Glomerular endothelial cell (primary cell): ENCODE data around the gene FANCB. TPM values are rescaled to one million over a fixed set of nuclear protein-coding genes. Genes with fewer than 3 reads are reported as not detected.

Experiments used
- DNase-seq: peaks from one replicate; pipeline ENCODE4 v3.0.0-alpha.2; 2011; ENCODE audit warnings: low read depth, low spot score; ENCODE audit errors: extremely low read depth
- total RNA-seq: library from RNA; depleted of rRNA; stranded (reverse); fragments of >200 nt; gene quantifications from 2 replicates; pipeline ENCODE4 v1.2.3, GENCODE V29; 2015

The FANCB gene
- total RNA-seq, 1 donor from 2014 or later, result 1.5 TPM

DNA sequence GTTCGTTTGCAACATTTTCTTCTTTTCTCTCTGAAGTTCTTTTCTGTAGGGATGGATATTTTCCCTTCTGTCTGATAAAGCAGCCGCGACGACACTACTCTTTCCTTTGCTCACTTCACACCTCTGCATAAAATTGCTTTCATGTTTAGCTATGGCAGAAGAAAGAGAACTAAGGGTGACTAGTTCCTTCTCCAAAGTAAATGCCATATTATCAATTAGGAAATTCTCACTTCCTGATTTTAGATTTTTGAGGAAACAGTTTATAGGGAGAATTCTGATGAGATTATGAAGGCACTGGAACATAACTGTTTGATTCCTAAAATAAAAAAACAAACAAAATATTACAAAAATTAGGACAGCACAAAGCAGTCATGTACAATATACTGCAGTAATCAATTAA is 29.2 kb downstream of the FANCB start:
- no peak for DNase-seq

DNA sequence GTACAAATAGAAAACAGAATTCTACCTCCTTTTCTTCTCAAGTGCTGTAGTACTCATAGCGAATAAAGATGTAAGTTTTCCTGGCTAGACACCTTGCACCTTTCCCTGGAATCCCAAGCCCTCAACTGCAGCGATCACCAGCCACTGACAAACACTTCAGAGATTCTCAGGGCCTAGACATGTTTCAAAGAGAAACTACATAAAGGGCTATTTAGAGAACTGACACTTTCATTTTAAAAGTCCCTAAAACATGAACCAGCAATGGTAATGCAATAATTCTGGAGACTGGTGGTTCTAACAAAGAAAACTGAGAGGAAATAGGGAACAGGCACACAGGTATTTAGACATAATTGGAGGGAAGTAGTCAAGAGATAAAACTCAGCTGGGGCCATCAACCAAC is 35.7 kb downstream of the FANCB start:
- DNase-seq, result no peak

DNA sequence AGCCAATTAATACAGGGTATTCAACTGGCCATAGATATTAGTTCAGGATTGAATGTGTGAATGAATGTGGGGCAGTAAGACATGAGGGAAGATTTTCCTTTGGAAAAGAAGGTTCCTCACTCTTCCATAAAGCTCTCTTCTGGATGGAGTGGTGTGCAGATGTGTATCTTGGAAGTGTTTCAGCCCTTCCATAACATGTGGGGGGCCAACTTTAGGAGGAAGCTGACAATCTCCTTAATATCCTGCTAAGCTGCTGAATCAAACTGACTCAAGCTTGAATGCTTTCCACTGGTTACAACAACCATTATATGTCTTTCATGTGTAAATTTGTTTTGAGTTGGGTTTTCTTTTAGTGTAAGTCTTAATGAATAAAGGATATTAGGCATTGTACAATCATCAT is 40.3 kb downstream of the FANCB start:
- DNase-seq, result no peak

DNA sequence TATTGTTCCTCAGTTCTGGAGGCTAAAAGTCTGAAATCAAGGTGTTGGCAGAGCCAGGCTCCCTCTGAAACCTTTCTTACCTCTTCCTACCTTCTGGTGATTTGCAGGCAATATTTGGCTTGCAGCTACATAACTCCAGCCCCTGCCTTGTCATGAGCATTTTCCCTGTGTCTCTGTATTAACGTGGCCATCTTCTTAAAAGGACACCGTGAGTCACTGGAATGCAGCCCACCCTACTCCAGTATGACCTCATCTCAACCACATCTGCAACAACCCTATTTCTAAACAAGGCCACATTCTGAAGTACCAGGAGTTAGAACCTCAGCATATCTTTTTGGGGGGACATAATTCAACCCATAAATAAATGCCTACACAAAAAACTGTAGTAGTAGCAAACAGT is 40.7 kb downstream of the FANCB start:
- DNase-seq, result no peak

DNA sequence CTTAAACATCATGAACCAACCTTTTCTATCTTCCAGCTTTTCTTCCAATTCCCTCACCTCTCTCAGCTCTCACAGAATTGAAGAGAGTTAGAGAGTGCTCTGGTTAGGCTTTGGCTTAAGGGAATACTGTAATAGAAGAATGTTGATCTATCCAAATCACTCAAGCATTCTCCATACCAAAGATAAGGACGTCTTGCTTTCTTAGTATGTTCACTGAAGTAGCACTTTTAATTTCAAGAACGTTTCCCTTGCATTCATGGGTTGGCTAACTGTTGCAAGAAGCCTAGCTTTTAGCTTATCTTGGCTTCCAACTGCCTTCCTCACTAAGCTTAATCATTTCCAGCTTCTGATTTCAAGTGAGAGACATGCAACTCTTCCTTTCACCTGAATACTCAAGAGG is 43.2 kb downstream of the FANCB start:
- no peak for DNase-seq

DNA sequence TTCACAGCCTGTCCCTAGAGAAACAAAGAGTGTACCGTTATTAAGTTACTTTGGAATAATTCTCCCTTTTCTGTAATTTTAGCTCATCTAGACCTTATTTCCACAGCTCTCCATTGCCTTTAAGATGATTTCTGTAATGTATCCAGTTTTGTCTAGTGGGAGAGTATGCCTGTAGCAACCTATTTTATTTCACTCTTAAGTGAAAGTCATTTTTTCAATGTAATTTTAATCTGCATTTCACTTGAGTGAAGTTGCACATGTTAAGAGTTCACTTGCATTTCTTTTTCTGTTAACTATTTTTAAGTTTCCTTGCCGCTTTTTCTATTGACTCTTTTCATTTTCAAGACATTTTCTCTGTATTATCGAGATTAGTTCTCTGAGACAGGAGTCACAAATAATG is 46.5 kb downstream of the FANCB start:
- no peak for DNase-seq

DNA sequence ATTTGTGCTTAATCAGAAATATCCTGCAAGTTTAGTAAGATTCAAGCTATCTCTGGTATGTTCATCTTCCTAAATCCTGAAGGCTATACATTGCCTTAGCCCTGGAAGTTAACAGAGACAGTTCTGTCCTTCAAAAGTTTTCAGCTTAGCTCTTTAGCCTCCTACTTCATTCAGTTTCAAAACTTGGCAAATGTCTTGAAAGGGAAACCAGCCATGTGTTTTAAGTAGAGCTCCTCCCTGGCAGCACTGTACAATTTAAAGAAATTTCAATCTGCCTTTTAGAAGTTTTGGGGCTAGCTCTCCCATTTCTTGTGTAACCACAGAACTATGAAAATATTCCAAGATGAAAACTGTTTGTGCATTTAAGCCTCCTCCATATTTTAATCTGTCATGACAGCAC is 47.0 kb downstream of the FANCB start:
- DNase-seq, result no peak

DNA sequence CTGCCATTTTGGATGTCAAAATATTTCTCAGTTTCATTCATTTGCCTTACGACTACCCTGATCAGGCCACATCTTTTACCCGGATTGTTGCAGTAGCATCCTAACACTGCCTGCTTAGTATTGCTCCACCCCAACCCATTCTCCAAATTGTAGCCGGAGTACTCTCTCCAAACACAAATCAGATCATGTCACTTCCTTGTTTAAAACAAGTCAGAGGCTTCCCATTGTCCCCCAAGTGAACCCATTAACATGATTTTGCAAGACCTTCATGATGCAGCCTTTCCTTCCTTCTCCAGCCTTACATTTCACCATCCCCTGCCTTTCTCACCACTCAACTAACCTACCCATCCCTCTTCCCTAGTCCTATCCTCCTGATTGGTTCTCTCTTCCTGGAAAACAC is 53.1 kb downstream of the FANCB start:
- DNase-seq, result no peak

DNA sequence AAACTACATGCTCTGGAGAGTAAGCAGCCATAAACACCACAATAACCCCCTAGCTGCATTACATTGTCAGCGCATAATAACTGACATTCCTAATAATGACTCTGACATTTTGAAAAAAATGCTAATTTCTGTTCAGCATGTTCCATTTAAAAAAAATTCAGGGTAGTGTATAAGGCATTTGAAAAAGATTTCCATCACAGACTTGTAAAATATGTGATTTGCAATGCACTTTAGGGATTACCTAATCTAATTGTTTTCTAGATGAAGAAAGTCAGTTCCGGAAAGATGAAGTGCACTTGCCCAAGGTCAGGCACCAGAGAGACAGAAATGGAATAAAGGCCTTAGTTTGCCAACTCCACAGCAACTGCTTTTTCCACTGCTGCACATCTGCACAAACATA is 55.3 kb downstream of the FANCB start:
- DNase-seq, result no peak

DNA sequence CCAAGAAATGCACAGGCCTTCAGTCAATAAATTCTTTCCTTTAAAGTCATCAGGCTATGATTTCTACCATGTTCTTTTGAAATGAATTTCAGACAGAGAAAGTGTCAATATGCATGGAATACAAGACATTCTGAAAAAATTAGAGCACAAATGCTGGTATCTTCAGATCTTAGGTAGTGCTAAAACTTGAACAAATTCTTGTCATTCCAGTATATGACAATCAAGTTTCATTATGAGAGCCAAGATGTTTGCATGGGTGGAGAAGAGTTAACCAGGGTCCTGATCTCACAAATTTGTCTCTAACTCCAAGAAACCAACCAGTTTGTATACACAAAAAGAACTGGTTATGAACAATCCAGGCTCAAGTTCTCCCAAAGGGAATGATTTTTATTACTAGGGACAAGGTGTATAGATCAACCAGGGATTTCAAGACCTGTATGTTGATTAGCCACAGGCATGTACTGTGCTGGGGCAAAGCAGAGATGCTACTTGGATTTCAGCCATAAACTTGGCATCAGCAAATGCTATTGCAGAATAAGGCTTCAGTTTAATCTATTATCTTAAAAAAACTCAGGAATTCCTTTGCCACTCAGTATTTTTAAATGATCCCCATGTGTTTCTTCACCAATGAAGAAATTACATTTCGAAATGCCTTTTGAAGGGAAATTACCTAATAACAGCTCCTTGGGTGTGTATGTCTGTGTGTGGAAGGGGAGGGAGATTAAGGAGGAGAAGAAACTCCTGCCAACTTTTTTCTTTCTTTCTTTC is 69.7 kb downstream of the FANCB start:
- DNase-seq, result no peak

DNA sequence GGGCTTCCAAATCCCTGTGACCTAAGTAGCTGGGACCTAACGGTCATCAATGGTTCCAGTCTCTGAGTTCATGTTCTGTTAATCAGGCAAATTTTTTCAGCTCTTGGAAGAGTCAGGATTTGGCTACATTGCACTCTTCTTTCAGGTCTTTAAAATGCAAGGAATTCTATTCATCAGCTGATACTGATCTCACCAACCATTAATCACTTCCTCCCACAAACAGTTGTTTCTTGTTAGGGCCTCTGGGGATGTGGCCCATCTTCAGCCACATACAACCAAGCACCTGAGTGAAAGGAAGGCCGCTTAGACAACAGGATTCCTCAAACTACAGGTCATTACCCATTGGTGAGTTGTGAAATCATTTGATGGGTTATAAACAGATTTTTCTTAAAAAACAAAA is 71.7 kb downstream of the FANCB start:
- DNase-seq, result no peak

DNA sequence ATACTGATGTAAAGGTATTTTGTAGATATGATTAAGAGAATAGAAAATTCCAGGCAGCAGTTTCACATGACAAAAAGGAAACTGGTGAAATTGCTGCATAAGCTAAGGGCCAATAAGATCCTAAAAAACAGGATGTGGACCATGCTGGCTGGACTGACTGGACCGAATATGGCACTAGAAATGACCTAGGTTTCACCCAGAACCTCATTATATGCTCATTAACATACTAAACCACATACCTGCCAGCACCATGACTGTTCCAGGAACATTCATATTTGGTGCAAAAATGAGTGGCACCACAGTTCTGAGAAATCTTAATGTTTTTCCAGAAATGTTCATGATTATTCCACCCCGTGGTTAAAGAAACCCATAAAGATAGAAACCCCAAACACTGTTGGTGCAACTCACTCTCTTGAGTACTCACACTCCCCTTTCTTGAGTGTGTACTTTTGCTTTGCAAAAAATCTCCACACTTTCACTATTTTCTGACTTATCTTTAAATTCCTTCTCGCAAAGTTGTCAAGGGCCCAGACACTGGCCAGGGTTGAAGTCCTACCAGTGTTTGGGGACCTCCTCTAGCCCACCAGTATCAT is 74.0 kb downstream of the FANCB start:
- no peak for DNase-seq

Other genes starting within 250 kb of the FANCB start
- gene MOSPD2, start 352 bp upstream of the FANCB start, total RNA-seq, result 9.5 and 28.1 TPM in 2 replicates